ENCODE results near the gene ZNG1B.
"Not testable (repeated sequence)": the region's sequence is repeated elsewhere in the genome, so short reads cannot be mapped to it uniquely, and the experiment has no call there.

Gene ZNG1B

GRCh38 chr2:113503094-113504042, 65.9 kb downstream of the ZNG1B start:
- H3K27ac ChIP-seq; H3K9ac ChIP-seq; H3K27me3 ChIP-seq (ENCODE audit: control insufficient read depth, insufficient read depth, low read length): not testable (repeated sequence)

GRCh38 chr2:113504081-113504480, 66.6 kb downstream of the ZNG1B start:
- H2AFZ ChIP-seq; H3K4me3 ChIP-seq (ENCODE audit: low read depth, low read length); H3K4me2 ChIP-seq (ENCODE audit: low read length); H3K4me1 ChIP-seq; H3K36me3 ChIP-seq (ENCODE audit: control insufficient read depth, insufficient read depth, low read length); H3K9ac ChIP-seq; H3K79me2 ChIP-seq; H3K27ac ChIP-seq; H3K9me3 ChIP-seq (ENCODE audit: control insufficient read depth, low read length); H3K27me3 ChIP-seq (ENCODE audit: control insufficient read depth, insufficient read depth, low read length): not testable (repeated sequence)

More at GRCh38 chr2:113503094-113504042, 65.9 kb downstream of the ZNG1B start:
- H2AFZ ChIP-seq, result peak overlapping the region; percentile 72
- not testable (repeated sequence) for H3K79me2 ChIP-seq; H3K9me3 ChIP-seq (ENCODE audit: control insufficient read depth, low read length); H3K36me3 ChIP-seq (ENCODE audit: control insufficient read depth, insufficient read depth, low read length); H3K4me1 ChIP-seq
- H3K4me3 ChIP-seq (ENCODE audit: low read depth, low read length), result peak overlapping the region; percentile 31
- peak overlapping the region; percentile 26 for H3K4me2 ChIP-seq (ENCODE audit: low read length)

GRCh38 chr2:113507394-113508140, 70.1 kb downstream of the ZNG1B start:
- H3K4me3 ChIP-seq (ENCODE audit: low read depth, low read length); H3K9ac ChIP-seq; H3K4me1 ChIP-seq; H3K27ac ChIP-seq; H3K4me2 ChIP-seq (ENCODE audit: low read length); H3K27me3 ChIP-seq (ENCODE audit: control insufficient read depth, insufficient read depth, low read length); H3K9me3 ChIP-seq (ENCODE audit: control insufficient read depth, low read length); H3K36me3 ChIP-seq (ENCODE audit: control insufficient read depth, insufficient read depth, low read length); H3K79me2 ChIP-seq; H2AFZ ChIP-seq: not testable (repeated sequence)

GRCh38 chr2:113508187-113508586, 70.7 kb downstream of the ZNG1B start:
- H3K4me1 ChIP-seq; H3K9me3 ChIP-seq (ENCODE audit: control insufficient read depth, low read length); H3K79me2 ChIP-seq; H3K9ac ChIP-seq; H3K27ac ChIP-seq; H3K4me3 ChIP-seq (ENCODE audit: low read depth, low read length); H3K4me2 ChIP-seq (ENCODE audit: low read length); H3K27me3 ChIP-seq (ENCODE audit: control insufficient read depth, insufficient read depth, low read length); H2AFZ ChIP-seq; H3K36me3 ChIP-seq (ENCODE audit: control insufficient read depth, insufficient read depth, low read length): not testable (repeated sequence)

GRCh38 chr2:113510913-113511312, 73.4 kb downstream of the ZNG1B start:
- not testable (repeated sequence) for H3K27me3 ChIP-seq (ENCODE audit: control insufficient read depth, insufficient read depth, low read length); H3K4me2 ChIP-seq (ENCODE audit: low read length); H3K27ac ChIP-seq; H3K4me1 ChIP-seq; H3K36me3 ChIP-seq (ENCODE audit: control insufficient read depth, insufficient read depth, low read length); H3K9ac ChIP-seq; H3K4me3 ChIP-seq (ENCODE audit: low read depth, low read length); H3K79me2 ChIP-seq; H3K9me3 ChIP-seq (ENCODE audit: control insufficient read depth, low read length); H2AFZ ChIP-seq

GRCh38 chr2:113511859-113512258, 74.4 kb downstream of the ZNG1B start:
- H2AFZ ChIP-seq; H3K79me2 ChIP-seq; H3K4me1 ChIP-seq; H3K36me3 ChIP-seq (ENCODE audit: control insufficient read depth, insufficient read depth, low read length); H3K9ac ChIP-seq; H3K9me3 ChIP-seq (ENCODE audit: control insufficient read depth, low read length); H3K4me3 ChIP-seq (ENCODE audit: low read depth, low read length); H3K4me2 ChIP-seq (ENCODE audit: low read length); H3K27ac ChIP-seq; H3K27me3 ChIP-seq (ENCODE audit: control insufficient read depth, insufficient read depth, low read length): not testable (repeated sequence)

- H3K27me3 ChIP-seq (ENCODE audit: control insufficient read depth, insufficient read depth, low read length); H3K9ac ChIP-seq; H3K79me2 ChIP-seq: not testable (repeated sequence)
These were observed 78.0 kb downstream of the ZNG1B start for GRCh38 chr2:113515457-113515856.

GRCh38 chr2:113515995-113516394, 78.5 kb downstream of the ZNG1B start:
- not testable (repeated sequence) for H2AFZ ChIP-seq; H3K9me3 ChIP-seq (ENCODE audit: control insufficient read depth, low read length); H3K9ac ChIP-seq

More at GRCh38 chr2:113515457-113515856, 78.0 kb downstream of the ZNG1B start:
- not testable (repeated sequence) for H3K4me3 ChIP-seq (ENCODE audit: low read depth, low read length); H3K4me2 ChIP-seq (ENCODE audit: low read length); H3K27ac ChIP-seq; H3K36me3 ChIP-seq (ENCODE audit: control insufficient read depth, insufficient read depth, low read length); H2AFZ ChIP-seq; H3K9me3 ChIP-seq (ENCODE audit: control insufficient read depth, low read length); H3K4me1 ChIP-seq

GRCh38 chr2:113517025-113517424, 79.5 kb downstream of the ZNG1B start:
- H3K4me3 ChIP-seq (ENCODE audit: low read depth, low read length); H3K27ac ChIP-seq: not testable (repeated sequence)

More at GRCh38 chr2:113515995-113516394, 78.5 kb downstream of the ZNG1B start:
- H3K27ac ChIP-seq; H3K27me3 ChIP-seq (ENCODE audit: control insufficient read depth, insufficient read depth, low read length); H3K4me1 ChIP-seq; H3K36me3 ChIP-seq (ENCODE audit: control insufficient read depth, insufficient read depth, low read length); H3K4me2 ChIP-seq (ENCODE audit: low read length); H3K4me3 ChIP-seq (ENCODE audit: low read depth, low read length); H3K79me2 ChIP-seq: not testable (repeated sequence)

GRCh38 chr2:113520837-113521236, 83.3 kb downstream of the ZNG1B start:
- not testable (repeated sequence) for H3K4me2 ChIP-seq (ENCODE audit: low read length); H3K36me3 ChIP-seq (ENCODE audit: control insufficient read depth, insufficient read depth, low read length); H2AFZ ChIP-seq; H3K27me3 ChIP-seq (ENCODE audit: control insufficient read depth, insufficient read depth, low read length); H3K27ac ChIP-seq; H3K79me2 ChIP-seq; H3K4me1 ChIP-seq; H3K9ac ChIP-seq; H3K4me3 ChIP-seq (ENCODE audit: low read depth, low read length); H3K9me3 ChIP-seq (ENCODE audit: control insufficient read depth, low read length)

More at GRCh38 chr2:113517025-113517424, 79.5 kb downstream of the ZNG1B start:
- not testable (repeated sequence) for H3K4me2 ChIP-seq (ENCODE audit: low read length); H3K4me1 ChIP-seq; H3K9me3 ChIP-seq (ENCODE audit: control insufficient read depth, low read length); H3K9ac ChIP-seq; H3K27me3 ChIP-seq (ENCODE audit: control insufficient read depth, insufficient read depth, low read length); H3K79me2 ChIP-seq; H3K36me3 ChIP-seq (ENCODE audit: control insufficient read depth, insufficient read depth, low read length); H2AFZ ChIP-seq

- not testable (repeated sequence) for H3K27ac ChIP-seq; H2AFZ ChIP-seq; H3K4me1 ChIP-seq; H3K36me3 ChIP-seq (ENCODE audit: control insufficient read depth, insufficient read depth, low read length); H3K27me3 ChIP-seq (ENCODE audit: control insufficient read depth, insufficient read depth, low read length); H3K9me3 ChIP-seq (ENCODE audit: control insufficient read depth, low read length); H3K9ac ChIP-seq; H3K79me2 ChIP-seq; H3K4me3 ChIP-seq (ENCODE audit: low read depth, low read length); H3K4me2 ChIP-seq (ENCODE audit: low read length)
These were observed 84.0 kb downstream of the ZNG1B start for GRCh38 chr2:113521492-113521891.
